HG03097 (cell line): Measurements from ENCODE around the gene PEX16.

Experiments
- ATAC-seq: cut with Tn5 transposase; IDR thresholded peaks from one replicate; pipeline ENCODE4 v1.9.1; 2021; ENCODE audit not compliant: unreplicated experiment, low FRiP score

PEX16 gene

DNA sequence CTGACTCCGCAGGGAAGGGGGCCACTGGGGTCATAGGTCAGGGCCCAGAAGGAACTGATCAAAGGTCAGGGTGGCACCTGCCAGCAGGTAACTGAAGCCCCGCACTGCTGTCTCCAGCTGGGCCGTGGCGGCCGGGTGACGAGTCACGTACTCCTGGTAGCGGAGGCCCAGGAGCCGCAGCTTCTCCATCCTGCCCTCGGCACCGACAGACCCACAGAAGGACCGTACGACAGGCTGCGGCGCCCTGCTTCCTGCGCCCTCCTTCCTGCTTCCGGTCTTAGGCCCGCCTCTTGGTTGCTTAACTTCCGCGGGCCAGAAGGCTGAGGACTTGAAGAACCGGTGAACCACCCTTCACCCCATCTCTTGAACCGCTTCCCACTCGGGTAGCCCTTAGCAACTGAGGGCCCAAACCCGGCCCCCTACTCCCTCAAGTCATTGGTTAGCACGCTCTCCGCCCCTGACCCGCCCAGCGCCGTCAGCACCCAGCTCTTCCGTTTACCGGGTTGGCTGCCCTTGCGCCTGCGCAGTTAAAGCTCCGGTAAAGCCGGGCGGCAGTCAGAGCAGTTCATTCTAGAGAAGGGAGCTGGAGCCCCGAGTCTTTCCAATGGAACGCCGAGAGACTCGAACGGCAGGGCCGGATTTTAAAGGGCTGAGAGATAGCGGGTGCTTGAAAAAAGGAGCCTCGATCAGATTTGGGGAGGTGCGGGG is at the start of gene PEX16:
Gene PEX16, minus strand, starts transcription at position 255 of the 708 bp plus-strand sequence. Its CDS starts 66 bp downstream, at position 189.
- ATAC-seq = peak; percentile 81

DNA sequence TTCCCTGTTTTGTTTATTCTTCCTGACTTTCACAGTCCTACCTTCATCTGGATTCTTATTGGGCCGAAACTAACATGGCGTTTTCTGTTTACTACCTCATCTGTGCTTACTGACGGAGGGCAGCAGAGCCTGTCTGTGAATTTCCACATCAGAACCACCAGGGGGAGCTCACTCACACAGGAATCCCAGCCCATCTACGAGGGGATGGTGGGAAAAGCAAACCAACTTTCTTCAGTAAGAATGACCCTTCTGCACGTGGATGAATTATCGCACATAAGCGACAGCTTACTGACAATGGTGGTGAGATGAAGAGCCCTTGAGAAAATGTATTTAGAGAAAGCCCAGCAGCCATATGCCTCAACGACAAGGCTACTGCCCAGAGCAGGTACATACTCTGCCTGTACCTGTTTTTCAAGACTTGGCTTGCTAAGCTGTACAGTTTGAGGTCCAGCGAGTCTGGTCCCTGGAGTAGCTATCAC is 47.3 kb upstream of the PEX16 start:
- ATAC-seq = no peak

DNA sequence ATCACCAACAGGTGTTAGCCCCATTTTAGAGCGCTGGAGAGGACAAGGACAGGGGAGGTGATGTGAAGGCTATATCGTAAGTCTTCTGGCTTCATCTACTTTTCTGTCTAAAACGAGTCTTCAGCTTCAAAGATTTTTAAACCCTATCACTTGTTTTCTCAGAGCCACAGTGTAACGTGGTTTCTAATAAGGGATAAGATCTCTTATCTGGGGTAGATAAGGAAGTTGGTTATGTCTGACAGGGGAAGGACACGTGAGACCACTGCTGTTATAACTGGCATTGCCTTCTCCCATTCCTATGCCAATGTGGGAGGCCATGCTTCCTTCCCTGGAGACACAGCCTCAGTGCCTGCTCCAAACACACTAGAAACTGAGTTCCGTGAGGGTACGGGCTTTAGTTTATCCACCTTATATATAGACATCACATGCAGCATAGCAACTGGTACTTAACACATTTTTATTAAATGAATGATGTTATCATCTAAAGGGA is 44.1 kb upstream of the PEX16 start:
- ATAC-seq = no peak

DNA sequence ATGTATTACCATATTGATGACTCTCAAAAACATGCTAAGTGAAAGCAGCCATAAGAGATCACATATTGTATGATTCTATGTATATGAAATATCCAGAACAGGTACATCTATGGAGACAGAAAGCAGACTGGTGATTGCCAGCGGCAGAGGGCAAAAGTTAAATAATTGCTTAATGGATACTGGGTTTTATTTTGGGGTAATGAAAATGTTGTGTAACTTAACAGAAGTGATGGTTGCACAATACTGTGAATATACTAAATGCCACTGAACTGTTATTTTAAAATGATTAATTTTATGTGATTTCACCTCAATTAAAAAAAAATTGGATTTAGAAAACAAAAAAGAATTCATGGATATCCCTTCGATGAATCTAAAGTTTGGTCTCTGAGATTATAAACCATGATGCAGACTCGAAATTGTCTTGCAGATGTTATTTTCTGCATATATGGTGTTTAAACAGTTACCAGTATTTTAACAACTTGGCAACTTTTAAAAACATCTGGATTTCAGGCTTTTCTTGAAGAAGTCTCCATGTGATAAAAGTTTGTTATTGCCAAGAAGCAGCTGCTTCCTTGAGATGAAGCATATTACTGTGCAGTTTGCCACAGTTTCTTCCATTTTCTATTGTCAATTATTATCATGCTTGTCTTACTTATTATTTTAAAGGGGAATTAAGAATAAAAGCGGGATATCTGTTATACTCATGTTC is 42.9 kb upstream of the PEX16 start:
- ATAC-seq = no peak

GRCh38 chr11:45959851-45960250 is 42.2 kb upstream of the PEX16 start:
- no peak for ATAC-seq

GRCh38 chr11:45949992-45950407 is 32.3 kb upstream of the PEX16 start:
- no peak for ATAC-seq

DNA sequence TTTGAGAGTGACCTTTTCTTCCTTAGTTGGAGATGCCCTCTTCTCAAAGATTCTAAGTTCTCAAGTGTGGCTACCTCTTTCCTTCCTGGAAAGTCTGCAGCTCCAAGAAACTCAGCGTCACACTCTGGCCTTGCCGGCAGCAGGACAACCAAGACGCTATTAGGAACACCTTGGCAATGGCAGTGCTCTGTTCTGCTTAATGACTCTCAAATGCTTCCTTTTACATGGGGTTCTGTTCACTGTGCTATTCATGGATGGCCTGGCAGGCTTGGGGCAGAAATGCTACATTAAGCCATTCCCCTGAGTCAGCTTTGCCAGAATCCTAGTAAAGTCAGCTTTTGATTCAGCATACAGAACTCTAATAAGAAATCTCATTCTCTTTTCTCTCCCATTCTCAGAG is 30.7 kb upstream of the PEX16 start:
- no peak for ATAC-seq

DNA sequence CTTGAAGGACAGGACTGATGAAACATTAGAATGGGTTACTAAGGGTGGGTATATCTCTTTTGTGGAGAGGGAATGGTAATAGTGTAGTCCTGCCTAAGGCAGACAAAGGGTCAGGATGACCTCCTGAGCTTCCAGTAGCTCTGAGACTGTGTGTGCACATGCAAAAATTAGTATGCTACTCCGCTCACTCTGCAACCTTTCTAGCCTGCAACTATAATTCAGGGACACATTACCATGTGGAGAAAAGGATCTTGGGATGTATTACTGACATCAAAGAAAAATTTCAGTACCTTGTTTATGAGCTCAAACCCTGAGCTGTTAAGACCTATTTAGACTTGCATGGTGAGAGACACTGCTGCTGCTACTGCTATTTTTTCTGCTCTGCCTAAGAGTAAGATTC is 30.2 kb upstream of the PEX16 start:
- ATAC-seq = no peak

GRCh38 chr11:45945397-45945999 is 27.8 kb upstream of the PEX16 start:
- no peak for ATAC-seq

DNA sequence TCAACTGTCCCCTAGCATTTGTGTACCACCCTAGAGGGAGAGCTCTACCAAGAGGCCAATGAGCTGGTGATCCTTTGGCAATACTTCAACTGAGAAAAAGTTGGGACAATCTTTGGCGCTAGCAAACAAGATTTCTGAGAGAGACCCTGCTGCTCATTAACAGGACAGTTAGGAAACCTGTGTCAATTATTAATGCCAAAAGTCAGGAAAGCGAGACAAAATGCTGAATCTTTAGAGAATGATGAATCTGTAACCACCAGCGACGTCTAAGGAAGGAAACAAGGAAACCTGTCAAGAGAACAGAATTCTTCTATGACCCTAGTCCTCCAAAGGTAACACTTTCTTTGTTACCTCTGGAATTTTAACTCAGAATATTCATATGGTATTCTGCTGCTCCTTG is 24.7 kb upstream of the PEX16 start:
- no peak for ATAC-seq

- ATAC-seq = no peak
Observed at GRCh38 chr11:45941285-45941684, 23.6 kb upstream of the PEX16 start.

DNA sequence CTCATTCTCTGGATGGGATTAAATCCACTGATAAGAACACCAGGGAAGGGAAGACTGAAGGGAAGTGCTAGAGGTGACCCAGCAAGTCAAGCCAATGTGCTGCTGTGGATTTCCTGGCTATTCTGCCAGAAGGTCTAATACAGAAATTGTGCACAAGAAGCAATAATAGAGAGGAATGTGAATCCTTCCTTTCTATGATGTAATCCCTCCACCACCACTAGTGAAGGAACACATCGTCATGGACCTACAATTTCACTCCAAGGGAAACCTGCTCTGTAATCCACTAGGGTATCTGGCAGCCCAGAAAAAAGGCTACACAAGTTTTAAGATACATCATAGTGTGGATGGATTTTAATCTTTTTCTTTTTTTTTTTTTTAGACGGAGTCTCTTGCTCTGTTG is 22.2 kb upstream of the PEX16 start:
- no peak for ATAC-seq

DNA sequence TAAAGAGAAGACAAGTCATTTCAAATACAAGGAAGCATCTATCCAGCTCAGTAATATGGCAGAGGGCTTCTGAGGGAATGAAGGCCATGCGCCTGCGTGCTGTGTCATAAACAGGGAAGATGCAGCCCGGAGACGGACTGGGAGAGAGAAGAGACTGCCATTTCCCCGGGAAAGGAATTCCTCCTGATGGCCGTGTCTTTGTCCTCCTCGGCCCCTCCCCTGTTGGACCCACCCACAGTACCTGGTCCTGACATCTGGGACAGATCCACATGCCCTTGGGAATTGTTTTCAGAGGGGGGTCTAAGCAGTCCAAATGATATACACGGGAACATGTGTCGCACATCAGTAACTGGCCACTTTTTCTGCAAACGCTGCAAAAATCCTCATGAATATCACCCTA is 20.2 kb upstream of the PEX16 start:
- ATAC-seq = no peak

DNA sequence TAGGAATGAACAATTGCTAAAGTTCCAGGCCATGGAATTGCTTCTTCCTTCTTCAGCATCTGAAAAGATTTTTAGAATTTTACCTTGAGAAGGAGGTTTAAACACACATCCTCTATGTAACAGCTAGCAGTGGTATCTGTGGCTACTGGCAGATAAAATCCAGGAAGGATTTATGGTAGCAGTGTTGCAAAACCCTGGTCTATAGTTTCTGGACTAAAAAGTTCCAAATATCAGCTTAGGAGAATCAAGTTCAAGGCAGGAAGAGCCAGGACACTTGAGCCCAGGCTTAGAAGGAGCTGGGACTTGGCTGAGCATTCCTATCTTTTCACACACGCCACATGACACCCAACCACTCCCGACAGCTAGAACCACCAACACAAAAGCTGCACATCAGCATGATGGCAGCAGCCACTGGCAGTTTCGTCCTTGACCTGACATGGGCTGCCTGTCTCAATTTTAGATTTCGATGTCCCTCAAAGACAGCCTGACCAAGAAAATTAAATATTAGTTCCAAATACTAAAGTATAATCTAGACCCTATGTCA is 18.9 kb upstream of the PEX16 start:
- ATAC-seq = no peak

DNA sequence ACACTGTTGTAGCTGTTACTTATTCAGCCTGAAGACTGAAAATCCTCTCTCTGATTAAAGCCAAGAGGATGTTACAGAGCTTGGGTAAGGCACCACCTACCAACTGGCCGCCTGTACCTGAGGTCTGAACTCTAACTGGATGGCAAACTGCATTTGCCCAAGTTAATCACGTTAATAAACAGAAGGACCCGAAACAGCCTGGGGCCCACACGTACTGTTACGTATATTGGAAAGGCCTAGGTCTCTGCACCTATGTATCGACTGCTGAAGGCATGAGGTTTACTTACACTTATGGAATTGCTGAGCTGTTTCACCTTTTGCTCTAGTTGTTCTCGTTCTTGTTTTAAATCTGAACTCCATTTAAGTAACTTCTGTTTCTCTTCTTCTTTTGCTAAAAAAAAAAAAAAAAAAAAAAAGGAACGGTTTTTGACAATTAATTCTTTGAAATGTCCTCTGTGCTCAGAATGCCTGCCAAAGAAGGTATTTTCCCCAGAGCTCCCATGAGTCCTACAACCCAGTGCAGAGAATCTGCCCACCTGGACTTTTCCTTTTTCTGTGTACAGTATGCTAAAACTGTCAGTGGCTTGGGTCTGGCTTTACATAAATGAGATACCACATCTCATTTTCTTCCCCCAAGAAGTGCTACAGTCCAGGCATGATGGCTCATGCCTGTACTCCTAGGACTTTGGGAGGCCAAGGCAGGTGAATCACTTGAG is 17.8 kb upstream of the PEX16 start:
- no peak for ATAC-seq

DNA sequence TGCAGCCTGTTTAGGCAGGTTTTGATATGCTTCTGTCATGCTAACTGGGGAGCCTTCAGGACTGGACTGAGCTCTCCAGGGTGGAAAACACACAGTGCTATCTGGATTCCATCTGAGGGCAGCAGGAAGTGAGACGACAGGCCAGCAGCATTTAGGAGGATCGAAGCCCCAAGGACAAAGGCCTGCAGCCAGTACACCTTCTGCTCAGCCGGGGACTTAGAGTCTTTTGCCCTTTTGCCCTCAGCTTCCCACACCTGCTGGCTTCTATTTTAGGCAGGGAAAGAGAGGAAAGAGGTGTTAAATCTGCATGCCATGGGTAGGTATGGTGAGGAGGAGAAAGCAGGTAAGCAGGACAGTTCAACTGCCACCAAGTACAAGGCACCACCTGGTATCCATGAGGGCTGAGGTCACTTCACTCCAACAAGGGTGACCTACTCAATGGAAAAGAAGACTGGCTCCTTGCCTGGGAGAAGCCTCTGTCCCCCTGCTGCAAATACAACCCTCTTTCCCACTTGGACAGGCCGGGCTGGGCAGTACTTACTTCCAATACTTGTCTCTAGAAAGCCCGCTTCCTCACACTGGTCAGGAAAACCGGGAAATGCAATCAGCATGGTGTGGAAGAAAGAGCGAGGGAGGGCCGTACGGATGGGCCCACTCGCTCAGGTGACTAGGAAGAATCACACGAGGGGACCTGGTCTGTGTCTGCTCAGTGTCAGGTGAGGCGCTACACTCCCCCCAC is 17.1 kb upstream of the PEX16 start:
- ATAC-seq = no peak

- no peak for ATAC-seq
Observed at GRCh38 chr11:45933846-45934579, 16.3 kb upstream of the PEX16 start.

DNA sequence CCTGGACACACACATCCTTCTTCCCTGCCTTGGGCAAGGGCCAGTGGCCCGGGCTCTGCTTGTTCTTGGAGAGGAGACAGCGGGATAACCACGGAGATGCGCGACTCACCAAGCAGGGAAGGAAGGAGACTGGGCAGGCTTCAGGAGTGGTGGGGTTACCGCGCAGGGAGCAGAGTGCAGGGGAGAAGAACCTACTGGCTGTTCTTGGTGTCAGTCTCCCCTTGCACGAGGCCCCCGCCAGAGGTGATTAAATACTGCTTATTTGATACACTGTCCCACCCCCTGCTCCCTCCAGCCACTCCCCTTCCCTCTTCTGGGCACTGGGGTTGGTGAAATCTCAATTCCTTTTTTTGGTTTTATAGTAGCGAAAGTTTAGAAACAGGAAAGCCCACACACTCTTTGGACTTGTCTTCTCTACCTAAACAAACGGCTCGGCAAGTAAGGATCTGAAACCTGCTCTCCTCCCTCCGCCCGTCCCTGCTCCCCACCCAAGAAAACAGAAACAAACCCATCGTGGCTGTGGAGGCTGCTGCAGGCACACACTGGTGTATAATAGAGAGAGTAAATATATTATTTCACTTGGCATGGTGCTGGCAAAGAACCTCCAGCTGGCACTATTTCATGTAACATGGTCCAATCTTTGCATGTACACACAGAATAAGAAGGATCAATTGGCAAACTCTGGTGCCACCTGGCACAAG is 15.6 kb upstream of the PEX16 start:
- no peak for ATAC-seq

- no peak for ATAC-seq
Observed at GRCh38 chr11:45932217-45932616, 14.5 kb upstream of the PEX16 start.
